Jurkat, Clone E6-1 (cell line): ENCODE data around the gene TEAD1.

Experiments used
- DNase-seq: peaks from one replicate; pipeline ENCODE4 v3.0.0-alpha.2; 2011; ENCODE audit warnings: low read depth, low spot score
- H3K4me3 ChIP-seq: 2 replicates; pipeline ENCODE4 v1.5.1; 2011; ENCODE audit warnings: mild to moderate bottlenecking, low read length, control low read depth, moderate library complexity

TEAD1 gene

GRCh38 chr11:12682737-12683500 is 8.7 kb downstream of the TEAD1 start:
- DNase-seq, result no peak
- no peak overlapping the region for H3K4me3 ChIP-seq

GRCh38 chr11:12683874-12684273 is 9.7 kb downstream of the TEAD1 start:
- DNase-seq, result no peak
- H3K4me3 ChIP-seq, result no peak overlapping the region

- no peak overlapping the region for H3K4me3 ChIP-seq
Measured at GRCh38 chr11:12684315-12684714, 10.1 kb downstream of the TEAD1 start.

GRCh38 chr11:12684816-12685215 is 10.6 kb downstream of the TEAD1 start:
- H3K4me3 ChIP-seq, result no peak overlapping the region
- no peak for DNase-seq

More at GRCh38 chr11:12684315-12684714, 10.1 kb downstream of the TEAD1 start:
- no peak for DNase-seq

- DNase-seq, result no peak
- H3K4me3 ChIP-seq, result no peak overlapping the region
Measured at GRCh38 chr11:12685229-12685628, 11.0 kb downstream of the TEAD1 start.

GRCh38 chr11:12686246-12687060 is 12.2 kb downstream of the TEAD1 start:
- no peak overlapping the region for H3K4me3 ChIP-seq
- no peak for DNase-seq

GRCh38 chr11:12687216-12687623 is 13.0 kb downstream of the TEAD1 start:
- no peak overlapping the region for H3K4me3 ChIP-seq
- no peak for DNase-seq

GRCh38 chr11:12687740-12688139 is 13.5 kb downstream of the TEAD1 start:
- DNase-seq, result no peak
- H3K4me3 ChIP-seq, result no peak overlapping the region

- H3K4me3 ChIP-seq, result no peak overlapping the region
- no peak for DNase-seq
Measured at GRCh38 chr11:12689029-12689755, 15.0 kb downstream of the TEAD1 start.

- DNase-seq, result no peak
- H3K4me3 ChIP-seq, result no peak overlapping the region
Measured at GRCh38 chr11:12690663-12691062, 16.4 kb downstream of the TEAD1 start.

- no peak for DNase-seq
- H3K4me3 ChIP-seq, result no peak overlapping the region
Measured at GRCh38 chr11:12691473-12691872, 17.3 kb downstream of the TEAD1 start.

GRCh38 chr11:12692229-12693075 is 18.2 kb downstream of the TEAD1 start:
- no peak overlapping the region for H3K4me3 ChIP-seq
- no peak for DNase-seq

GRCh38 chr11:12693094-12693478 is 18.9 kb downstream of the TEAD1 start:
- DNase-seq, result no peak
- no peak overlapping the region for H3K4me3 ChIP-seq

- DNase-seq, result peak; percentile 83
- H3K4me3 ChIP-seq, result peak overlapping the region; percentile 19
Measured at GRCh38 chr11:12693479-12694182, 19.4 kb downstream of the TEAD1 start.

- no peak for DNase-seq
- H3K4me3 ChIP-seq, result peak overlapping the region; percentile 19
Measured at GRCh38 chr11:12694183-12694531, 19.9 kb downstream of the TEAD1 start.

- DNase-seq, result no peak
- no peak overlapping the region for H3K4me3 ChIP-seq
Measured at GRCh38 chr11:12695221-12695794, 21.1 kb downstream of the TEAD1 start.

- DNase-seq, result no peak
- H3K4me3 ChIP-seq, result no peak overlapping the region
Measured at GRCh38 chr11:12695873-12696272, 21.7 kb downstream of the TEAD1 start.

- no peak overlapping the region for H3K4me3 ChIP-seq
- no peak for DNase-seq
Measured at GRCh38 chr11:12696911-12697581, 22.8 kb downstream of the TEAD1 start.
